Hepatocyte (in vitro differentiated cells): ENCODE results near the gene ZCCHC24.

Experiments
- CTCF ChIP-seq: fragments of 200-600 bp; sonication (generic); IDR thresholded peaks from 2 replicates; pipeline ENCODE4 v1.5.1; 2016; ENCODE audit warnings: antibody characterized with exemption, mild to moderate bottlenecking; ENCODE audit not compliant: poor library complexity
- EZH2phosphoT487 ChIP-seq: fragments of 200-600 bp; sonication (generic); IDR thresholded peaks from one replicate; pipeline ENCODE4 v1.6.1; 2018; ENCODE audit warnings: antibody characterized with exemption, mild to moderate bottlenecking, low read depth, moderate library complexity; ENCODE audit not compliant: unreplicated experiment, severe bottlenecking

DNA sequence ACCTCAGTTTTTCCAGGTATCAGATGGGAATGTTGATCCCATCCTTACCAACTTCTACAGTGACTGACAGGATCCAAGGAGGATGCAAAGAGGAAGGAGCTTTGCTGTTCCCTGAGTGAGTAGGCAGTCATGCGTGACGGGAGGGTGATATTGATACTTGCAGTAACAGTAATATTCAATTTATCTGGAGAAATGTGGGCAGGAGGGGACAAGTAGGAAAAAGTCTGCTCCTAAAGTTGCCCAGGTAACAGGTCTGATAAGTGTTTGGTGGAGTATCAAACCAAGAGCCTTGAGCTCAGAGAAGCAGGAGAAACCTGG, 3.3 kb upstream of the ZCCHC24 start:
- TF ChIP-seq CTCF, result no peak
- no peak for TF ChIP-seq EZH2phosphoT487
